HepG2 (cell line): ENCODE results near the gene GRB7. TPM values are rescaled to one million over a fixed set of nuclear protein-coding genes. Genes with fewer than 3 reads are reported as not detected.

Experiments used
- CBX5 ChIP-seq: sonication (generic); formaldehyde crosslinking; IDR thresholded peaks from 2 replicates; pipeline ENCODE4 v1.4.0; 2020; ENCODE audit warnings: missing genetic modification reagents, borderline replicate concordance
- CC2D1A ChIP-seq: sonication (generic); formaldehyde crosslinking; IDR thresholded peaks from 2 replicates; pipeline ENCODE4 v1.8.1; 2023; ENCODE audit warnings: mild to moderate bottlenecking, missing genetic modification reagents
- ELF4 ChIP-seq: sonication (generic); formaldehyde crosslinking; IDR thresholded peaks from 2 replicates; pipeline ENCODE4 v1.5.0; 2020; ENCODE audit warnings: missing genetic modification reagents, mild to moderate bottlenecking, moderate library complexity, borderline replicate concordance
- JUND ChIP-seq: sonication (generic); formaldehyde crosslinking; IDR thresholded peaks from 2 replicates; pipeline ENCODE4 v1.8.0; 2022; ENCODE audit warnings: mild to moderate bottlenecking, missing genetic modification reagents
- KLF11 ChIP-seq: IDR thresholded peaks from 2 replicates; pipeline ENCODE4 v1.6.1; 2016; ENCODE audit warnings: missing compliant biosample characterization
- KLF13 ChIP-seq: sonication (generic); formaldehyde crosslinking; IDR thresholded peaks from 2 replicates; pipeline ENCODE4 v1.4.0; 2020; ENCODE audit warnings: mild to moderate bottlenecking, missing genetic modification reagents
- MED13 ChIP-seq: sonication (generic); formaldehyde crosslinking; IDR thresholded peaks from 2 replicates; pipeline ENCODE4 v1.5.0; 2020; ENCODE audit warnings: missing genetic modification reagents
- MIXL1 ChIP-seq: IDR thresholded peaks from 2 replicates; pipeline ENCODE4 v1.6.1; 2016
- NFE2L1 ChIP-seq: sonication (generic); formaldehyde crosslinking; IDR thresholded peaks from 2 replicates; pipeline ENCODE4 v1.4.0; 2020; ENCODE audit warnings: missing genetic modification reagents, mild to moderate bottlenecking, borderline replicate concordance
- POLR2AphosphoS5 ChIP-seq: IDR thresholded peaks from 2 replicates; pipeline ENCODE4 v1.6.1; 2012; ENCODE audit warnings: low read depth, low read length
- RBM22 ChIP-seq: fragments of 200-400 bp; formaldehyde crosslinking; optimal IDR thresholded peaks from 2 replicates; pipeline ENCODE3; 2017; ENCODE audit warnings: mild to moderate bottlenecking, low read length, moderate library complexity
- ZFY ChIP-seq: sonication (generic); formaldehyde crosslinking; IDR thresholded peaks from 2 replicates; pipeline ENCODE4 v1.4.0; 2020; ENCODE audit warnings: missing genetic modification reagents
- ZMYM2 ChIP-seq: sonication (generic); formaldehyde crosslinking; IDR thresholded peaks from 2 replicates; pipeline ENCODE4 v1.8.0; 2022; ENCODE audit warnings: mild to moderate bottlenecking, missing genetic modification reagents
- ZNF30 ChIP-seq: sonication (generic); formaldehyde crosslinking; IDR thresholded peaks from 2 replicates; pipeline ENCODE4 v1.5.0; 2020; ENCODE audit warnings: mild to moderate bottlenecking, missing genetic modification reagents
- ZNF331 ChIP-seq: sonication (generic); formaldehyde crosslinking; IDR thresholded peaks from 2 replicates; pipeline ENCODE4 v1.4.0; 2020; ENCODE audit warnings: missing genetic modification reagents
- ZNF431 ChIP-seq: sonication (generic); formaldehyde crosslinking; IDR thresholded peaks from 2 replicates; pipeline ENCODE4 v1.9.0; 2022; ENCODE audit warnings: missing genetic modification reagents, low read depth, mild to moderate bottlenecking, borderline replicate concordance
- ZNF564 ChIP-seq: sonication (generic); formaldehyde crosslinking; IDR thresholded peaks from 2 replicates; pipeline ENCODE4 v1.8.1; 2023; ENCODE audit warnings: mild to moderate bottlenecking, missing genetic modification reagents
- ZNF670 ChIP-seq: sonication (generic); formaldehyde crosslinking; IDR thresholded peaks from 2 replicates; pipeline ENCODE4 v1.8.0; 2022; ENCODE audit warnings: mild to moderate bottlenecking, missing genetic modification reagents, borderline replicate concordance
- ZSCAN21 ChIP-seq: sonication (generic); formaldehyde crosslinking; IDR thresholded peaks from 2 replicates; pipeline ENCODE4 v1.8.0; 2022; ENCODE audit warnings: mild to moderate bottlenecking, missing genetic modification reagents, moderate library complexity, borderline replicate concordance
- ZSCAN25 ChIP-seq: sonication (generic); formaldehyde crosslinking; IDR thresholded peaks from 2 replicates; pipeline ENCODE4 v1.8.0; 2022; ENCODE audit warnings: mild to moderate bottlenecking, missing genetic modification reagents
- polyA plus RNA-seq, 8 experiments: library from polyadenylated mRNA; depleted of rRNA in 3 of 8; stranded (reverse) in 7 of 8; unstranded in 1 of 8; fragments of >200 nt; fragmentation: Illumina TruSeq in 4 of 8; extraction: Trizol in 4 of 8; gene quantifications; 2 replicates each; pipeline versions ENCODE4 v1.2.1 to v1.2.3, GENCODE V29; 2011 to 2016; ENCODE audit warnings: low read depth in 4 of 8, missing spikeins in 1 of 8, mixed read lengths in 1 of 8; ENCODE audit not compliant: insufficient read depth in 1 of 8
- total RNA-seq, 5 experiments: library from RNA; depleted of rRNA; stranded (reverse); fragments of >200 nt; fragmentation: Illumina TruSeq; extraction: Trizol; gene quantifications; 2 replicates each; pipeline ENCODE4 v1.2.3, GENCODE V29; 2016; ENCODE audit warnings: low read depth in 1 of 5
- TF ChIP-seq, protein P1 (sequence below): IDR thresholded peaks from 2 replicates; pipeline ENCODE4 v1.6.1; 2012; ENCODE audit warnings: inconsistent platforms
- TF ChIP-seq, protein P2 (sequence below), 2 experiments: sonication (generic) in 1 of 2; formaldehyde crosslinking in 1 of 2; IDR thresholded peaks; 2 replicates each; pipeline versions ENCODE4 v1.4.0 to v1.6.1; 2016 to 2020; ENCODE audit warnings: borderline replicate concordance in 1 of 2, low read depth in 1 of 2, mild to moderate bottlenecking in 1 of 2, missing genetic modification reagents in 1 of 2
- TF ChIP-seq, protein P3 (sequence below): sonication (generic); formaldehyde crosslinking; conservative IDR thresholded peaks from 2 replicates; pipeline ENCODE4 v1.8.0; 2022; ENCODE audit warnings: missing genetic modification reagents
- TF ChIP-seq, protein P4 (sequence below): IDR thresholded peaks from 2 replicates; pipeline ENCODE4 v1.6.1; 2016; ENCODE audit warnings: missing biosample characterization, missing genetic modification reagents, low read depth

Gene GRB7
- total and polyA plus RNA-seq, 2 of the 13 experiments (the other 11 are each of a cell fraction or from before 2014, with no cell fraction given): 60.2 to 77.7 TPM

DNA sequence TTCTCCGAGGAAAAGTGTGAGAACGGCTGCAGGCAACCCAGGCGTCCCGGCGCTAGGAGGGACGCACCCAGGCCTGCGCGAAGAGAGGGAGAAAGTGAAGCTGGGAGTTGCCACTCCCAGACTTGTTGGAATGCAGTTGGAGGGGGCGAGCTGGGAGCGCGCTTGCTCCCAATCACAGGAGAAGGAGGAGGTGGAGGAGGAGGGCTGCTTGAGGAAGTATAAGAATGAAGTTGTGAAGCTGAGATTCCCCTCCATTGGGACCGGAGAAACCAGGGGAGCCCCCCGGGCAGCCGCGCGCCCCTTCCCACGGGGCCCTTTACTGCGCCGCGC, 38.0 kb upstream of the GRB7 start, which contains the start of gene ERBB2 (continued):
- TF ChIP-seq, protein P1, sequence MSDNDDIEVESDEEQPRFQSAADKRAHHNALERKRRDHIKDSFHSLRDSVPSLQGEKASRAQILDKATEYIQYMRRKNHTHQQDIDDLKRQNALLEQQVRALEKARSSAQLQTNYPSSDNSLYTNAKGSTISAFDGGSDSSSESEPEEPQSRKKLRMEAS: 0 out of 2 replicates have a peak, but pooled peaks have one; percentile 43
- TF ChIP-seq, protein P2, sequence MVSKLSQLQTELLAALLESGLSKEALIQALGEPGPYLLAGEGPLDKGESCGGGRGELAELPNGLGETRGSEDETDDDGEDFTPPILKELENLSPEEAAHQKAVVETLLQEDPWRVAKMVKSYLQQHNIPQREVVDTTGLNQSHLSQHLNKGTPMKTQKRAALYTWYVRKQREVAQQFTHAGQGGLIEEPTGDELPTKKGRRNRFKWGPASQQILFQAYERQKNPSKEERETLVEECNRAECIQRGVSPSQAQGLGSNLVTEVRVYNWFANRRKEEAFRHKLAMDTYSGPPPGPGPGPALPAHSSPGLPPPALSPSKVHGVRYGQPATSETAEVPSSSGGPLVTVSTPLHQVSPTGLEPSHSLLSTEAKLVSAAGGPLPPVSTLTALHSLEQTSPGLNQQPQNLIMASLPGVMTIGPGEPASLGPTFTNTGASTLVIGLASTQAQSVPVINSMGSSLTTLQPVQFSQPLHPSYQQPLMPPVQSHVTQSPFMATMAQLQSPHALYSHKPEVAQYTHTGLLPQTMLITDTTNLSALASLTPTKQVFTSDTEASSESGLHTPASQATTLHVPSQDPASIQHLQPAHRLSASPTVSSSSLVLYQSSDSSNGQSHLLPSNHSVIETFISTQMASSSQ (IDR thresholded peaks at IDR 0.05; ENCODE audit: low read depth): no peak
- TF ChIP-seq, protein P2 (CRISPR knock-in tag; IDR thresholded peaks at IDR 0.05; ENCODE audit: borderline replicate concordance): no peak; the same call in 1 of the 2 replicates
- TF ChIP-seq ZSCAN25 (CRISPR knock-in tag) (no peak; the same call in 1 of the 2 replicates), MED13 (no peak), ZNF670 (CRISPR knock-in tag) (no peak), ELF4 (CRISPR knock-in tag) (0 out of 2 replicates have a peak, but pooled peaks have one; percentile 39), KLF11 (no peak), NFE2L1 (CRISPR knock-in tag) (no peak), CBX5 (CRISPR knock-in tag) (no peak), MIXL1 (no peak), POLR2AphosphoS5 (peak; percentile 81), ZNF564 (0 out of 2 replicates have a peak, but pooled peaks have one; percentile 58), KLF13 (no peak), ZFY (no peak; the same call in 1 of the 2 replicates), RBM22 (no peak), ZNF30 (CRISPR knock-in tag) (no peak), ZMYM2 (CRISPR knock-in tag) (no peak), ZNF431 (CRISPR knock-in tag) (no peak), ZSCAN21 (CRISPR knock-in tag) (no peak), ZNF331 (CRISPR knock-in tag) (peak; percentile 57; the same call in 1 of the 2 replicates), CC2D1A (CRISPR knock-in tag) (no peak), JUND (CRISPR knock-in tag) (no peak)
- TF ChIP-seq, protein P3, sequence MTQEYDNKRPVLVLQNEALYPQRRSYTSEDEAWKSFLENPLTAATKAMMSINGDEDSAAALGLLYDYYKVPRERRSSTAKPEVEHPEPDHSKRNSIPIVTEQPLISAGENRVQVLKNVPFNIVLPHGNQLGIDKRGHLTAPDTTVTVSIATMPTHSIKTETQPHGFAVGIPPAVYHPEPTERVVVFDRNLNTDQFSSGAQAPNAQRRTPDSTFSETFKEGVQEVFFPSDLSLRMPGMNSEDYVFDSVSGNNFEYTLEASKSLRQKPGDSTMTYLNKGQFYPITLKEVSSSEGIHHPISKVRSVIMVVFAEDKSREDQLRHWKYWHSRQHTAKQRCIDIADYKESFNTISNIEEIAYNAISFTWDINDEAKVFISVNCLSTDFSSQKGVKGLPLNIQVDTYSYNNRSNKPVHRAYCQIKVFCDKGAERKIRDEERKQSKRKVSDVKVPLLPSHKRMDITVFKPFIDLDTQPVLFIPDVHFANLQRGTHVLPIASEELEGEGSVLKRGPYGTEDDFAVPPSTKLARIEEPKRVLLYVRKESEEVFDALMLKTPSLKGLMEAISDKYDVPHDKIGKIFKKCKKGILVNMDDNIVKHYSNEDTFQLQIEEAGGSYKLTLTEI (CRISPR knock-in tag): no peak
- TF ChIP-seq, protein P4, sequence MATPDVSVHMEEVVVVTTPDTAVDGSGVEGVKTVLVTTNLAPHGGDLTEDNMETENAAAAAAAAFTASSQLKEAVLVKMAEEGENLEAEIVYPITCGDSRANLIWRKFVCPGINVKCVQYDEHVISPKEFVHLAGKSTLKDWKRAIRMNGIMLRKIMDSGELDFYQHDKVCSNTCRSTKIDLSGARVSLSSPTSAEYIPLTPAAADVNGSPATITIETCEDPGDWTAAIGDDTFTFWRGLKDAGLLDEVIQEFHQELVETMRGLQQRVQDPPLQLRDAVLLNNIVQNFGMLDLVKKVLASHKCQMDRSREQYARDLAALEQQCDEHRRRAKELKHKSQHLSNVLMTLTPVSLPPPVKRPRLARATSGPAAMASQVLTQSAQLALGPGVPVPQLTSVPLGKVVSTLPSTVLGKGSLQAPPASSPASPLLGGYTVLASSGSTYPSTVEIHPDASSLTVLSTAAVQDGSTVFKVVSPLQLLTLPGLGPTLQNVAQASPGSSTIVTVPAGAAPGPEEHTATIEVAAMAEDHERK (CRISPR knock-in tag): no peak
